GM21526 (cell line): ENCODE measurements around the gene DAD1.
"Not testable (repeated sequence)": the region's sequence is repeated elsewhere in the genome, so short reads cannot be mapped to it uniquely, and the experiment has no call there.

Experiments
- ATAC-seq: cut with Tn5 transposase; IDR thresholded peaks from one replicate; pipeline ENCODE4 v1.9.1; 2021; ENCODE audit warnings: moderate library complexity; ENCODE audit not compliant: unreplicated experiment, low FRiP score

Gene DAD1

GRCh38 chr14:22589096-22589839 lies at the start of gene DAD1:
Gene DAD1 (minus strand): TSS chr14:22589224. CDS start chr14:22589157, 67 bp downstream.
- ATAC-seq, result peak; percentile 83

- ATAC-seq, result not testable (repeated sequence)
Measured at GRCh38 chr14:22635980-22636379, 47.0 kb upstream of the DAD1 start.

DNA sequence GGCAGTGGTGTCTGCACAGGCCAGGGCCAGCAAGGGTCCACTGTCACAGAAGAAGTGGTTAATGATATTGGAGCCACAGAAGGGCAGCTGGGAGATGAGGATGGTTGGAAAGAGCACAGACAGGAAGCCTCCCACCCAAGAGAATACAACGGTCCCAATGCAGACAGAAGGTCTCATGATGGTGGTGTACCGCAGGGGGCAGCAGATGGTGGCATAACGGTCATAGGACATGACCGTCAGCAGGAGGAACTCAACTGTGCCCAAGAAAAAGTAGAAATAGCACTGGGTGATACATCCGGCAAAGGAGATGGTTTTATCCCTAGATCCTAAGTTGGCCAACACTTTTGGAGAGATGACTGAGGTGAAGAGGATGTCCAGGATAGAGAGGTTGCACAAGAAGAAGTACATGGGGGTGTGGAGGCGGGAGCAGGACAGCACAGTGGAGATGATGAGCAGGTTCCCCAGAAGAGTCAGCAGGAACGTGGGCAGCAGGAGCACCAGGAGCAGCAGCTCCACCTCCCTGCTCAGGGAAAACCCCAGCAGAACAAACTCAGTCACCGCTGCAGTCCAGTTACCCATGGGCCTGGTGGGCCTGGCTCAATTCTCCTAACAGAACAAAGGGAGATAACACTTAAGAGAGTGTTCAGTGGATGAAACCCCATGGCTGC lies 45.3 kb upstream of the DAD1 start:
- no peak for ATAC-seq

DNA sequence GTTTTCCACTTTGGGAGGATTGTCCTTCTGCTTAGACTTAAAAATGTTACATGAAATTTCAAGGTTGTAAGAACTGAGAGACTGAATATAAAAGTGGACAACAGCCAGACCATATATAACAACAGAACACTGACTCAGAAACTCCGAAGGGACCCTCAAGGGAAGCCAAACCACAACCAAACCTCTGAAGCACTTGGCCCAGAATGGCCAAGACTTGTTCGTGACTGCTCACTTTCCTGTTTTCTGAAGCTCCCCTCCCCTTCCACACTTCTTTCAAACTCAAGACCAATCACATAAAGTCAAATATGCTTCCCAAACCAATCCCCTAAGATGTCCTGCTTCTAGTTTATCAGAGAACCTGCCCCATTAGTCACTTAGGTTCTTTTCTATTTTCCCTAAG lies 41.5 kb upstream of the DAD1 start:
- no peak for ATAC-seq

DNA sequence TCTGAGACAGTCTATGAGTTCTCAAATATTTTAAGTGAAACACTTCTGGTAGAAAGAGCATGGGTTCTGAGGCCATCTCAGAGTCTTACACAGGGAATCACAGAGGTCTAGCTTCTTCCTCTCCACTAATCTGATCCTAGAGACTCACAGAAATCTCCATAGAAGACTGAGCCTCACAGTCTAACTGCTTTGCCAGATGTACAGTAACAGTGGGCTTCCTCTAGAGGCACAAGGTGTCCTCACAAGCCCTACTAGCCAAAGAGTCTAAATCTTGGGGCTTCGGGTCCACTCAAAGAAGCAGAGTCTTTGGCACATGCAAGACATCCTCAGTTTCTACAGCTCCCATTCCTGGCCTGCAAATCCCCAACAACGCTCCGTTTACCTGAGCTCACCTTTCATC lies 41.0 kb upstream of the DAD1 start:
- ATAC-seq, result no peak

GRCh38 chr14:22629361-22629760 lies 40.3 kb upstream of the DAD1 start:
- no peak for ATAC-seq

- no peak for ATAC-seq
Measured at GRCh38 chr14:22627506-22628263, 38.7 kb upstream of the DAD1 start.

DNA sequence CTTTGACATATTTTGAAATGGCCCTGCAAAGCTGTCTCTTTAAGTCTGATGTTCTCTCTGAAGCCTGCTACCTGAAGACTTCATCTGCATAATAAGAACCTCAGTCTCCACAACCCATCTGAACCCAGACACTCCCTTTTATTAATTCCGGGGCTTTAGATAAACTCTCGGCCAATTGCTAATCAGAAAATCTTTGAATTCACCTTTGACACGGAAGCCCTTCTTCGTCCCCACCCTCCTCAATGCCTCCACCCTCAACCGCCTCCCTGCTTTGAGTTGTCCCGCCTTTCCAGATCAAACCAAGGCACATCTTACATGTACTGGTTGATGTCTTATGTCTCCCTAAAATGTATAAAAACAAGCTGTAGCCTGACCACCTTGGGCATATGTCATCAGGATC lies 37.6 kb upstream of the DAD1 start:
- no peak for ATAC-seq

DNA sequence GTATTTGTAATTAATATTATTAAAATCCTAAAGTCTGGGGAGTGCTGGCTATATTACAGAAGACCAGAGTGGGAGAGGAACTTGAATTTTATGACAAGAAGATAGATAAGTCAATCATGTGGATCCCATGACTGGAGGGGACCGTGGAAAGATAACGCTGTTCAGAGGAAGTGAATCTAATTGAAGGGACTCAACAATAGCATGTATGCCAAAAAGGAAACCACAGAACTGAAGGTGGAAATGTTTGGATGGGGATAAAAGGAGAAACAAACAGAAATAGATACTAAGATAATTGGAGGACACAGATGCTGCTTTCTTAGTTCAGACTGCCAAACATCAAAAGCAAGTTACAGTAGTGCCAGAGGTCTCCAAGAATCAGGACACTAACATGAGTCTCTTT lies 34.0 kb upstream of the DAD1 start:
- no peak for ATAC-seq

DNA sequence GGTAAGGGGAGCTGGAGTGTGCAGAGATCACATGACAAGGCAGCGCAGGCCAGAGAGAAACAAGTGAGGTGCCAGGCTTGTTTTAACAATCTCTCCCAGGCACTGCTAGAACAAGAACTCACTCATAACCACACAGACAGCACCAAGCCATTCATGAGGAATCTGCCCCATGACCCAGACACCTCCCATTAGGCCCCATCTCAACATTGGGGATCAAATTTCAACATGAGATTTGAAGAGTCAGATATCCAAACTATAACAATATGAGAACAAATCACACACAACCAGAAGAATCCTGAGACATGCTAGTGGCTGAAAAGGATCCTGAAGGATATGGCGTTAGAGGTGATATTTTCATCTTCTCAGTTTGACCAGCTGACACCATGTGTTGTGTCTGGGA lies 33.2 kb upstream of the DAD1 start:
- no peak for ATAC-seq

GRCh38 chr14:22615765-22616164 lies 26.7 kb upstream of the DAD1 start:
- not testable (repeated sequence) for ATAC-seq

DNA sequence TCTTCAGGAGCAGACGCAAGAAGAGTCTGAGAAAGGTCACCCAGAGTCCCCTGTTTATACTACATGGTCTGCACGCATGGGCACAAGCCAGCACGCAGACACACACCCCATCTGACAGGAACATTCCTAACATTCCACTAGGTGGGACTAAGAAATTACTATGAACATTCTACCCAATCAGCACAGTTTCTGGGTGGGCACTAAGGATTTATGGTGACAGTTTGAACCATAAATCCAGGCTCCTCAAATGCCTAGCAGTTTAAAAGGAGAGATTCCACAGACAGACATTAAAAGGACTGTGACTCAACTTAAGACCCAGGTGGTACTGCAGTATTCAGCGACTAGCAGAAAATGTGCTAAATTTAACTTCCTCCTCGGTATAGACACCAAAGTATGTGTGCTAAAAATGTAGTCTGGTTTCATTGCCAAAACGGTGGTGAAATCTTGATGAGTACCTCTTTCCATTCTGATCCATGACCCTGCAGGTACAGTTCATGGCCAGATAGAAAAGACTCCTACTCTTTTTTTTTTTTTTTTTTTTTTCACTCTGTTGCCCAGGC lies 25.3 kb upstream of the DAD1 start:
- no peak for ATAC-seq

DNA sequence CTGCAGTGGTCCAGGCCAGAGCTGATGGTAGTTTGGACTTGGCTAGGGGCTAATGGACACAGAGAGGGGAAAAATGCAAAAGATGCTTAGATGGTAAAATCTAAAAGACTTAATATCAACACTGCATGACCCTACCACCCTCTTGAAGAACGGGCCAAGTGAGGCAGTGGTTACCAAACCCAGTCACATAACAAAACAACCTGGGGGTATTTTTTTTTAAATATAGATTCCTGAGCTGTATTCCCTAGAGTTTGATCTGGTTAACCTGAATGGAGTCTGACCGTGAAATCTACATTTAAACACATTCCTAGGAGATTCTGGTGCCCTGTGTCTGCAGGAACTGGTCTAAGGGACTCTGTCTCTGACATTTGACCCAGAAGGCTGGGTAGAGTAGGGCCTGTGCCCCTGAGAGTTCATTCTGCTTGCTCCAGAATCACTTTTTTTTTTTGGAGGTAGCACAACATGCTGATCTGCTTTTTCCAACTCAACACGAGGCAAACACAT lies 24.8 kb upstream of the DAD1 start:
- ATAC-seq, result no peak

DNA sequence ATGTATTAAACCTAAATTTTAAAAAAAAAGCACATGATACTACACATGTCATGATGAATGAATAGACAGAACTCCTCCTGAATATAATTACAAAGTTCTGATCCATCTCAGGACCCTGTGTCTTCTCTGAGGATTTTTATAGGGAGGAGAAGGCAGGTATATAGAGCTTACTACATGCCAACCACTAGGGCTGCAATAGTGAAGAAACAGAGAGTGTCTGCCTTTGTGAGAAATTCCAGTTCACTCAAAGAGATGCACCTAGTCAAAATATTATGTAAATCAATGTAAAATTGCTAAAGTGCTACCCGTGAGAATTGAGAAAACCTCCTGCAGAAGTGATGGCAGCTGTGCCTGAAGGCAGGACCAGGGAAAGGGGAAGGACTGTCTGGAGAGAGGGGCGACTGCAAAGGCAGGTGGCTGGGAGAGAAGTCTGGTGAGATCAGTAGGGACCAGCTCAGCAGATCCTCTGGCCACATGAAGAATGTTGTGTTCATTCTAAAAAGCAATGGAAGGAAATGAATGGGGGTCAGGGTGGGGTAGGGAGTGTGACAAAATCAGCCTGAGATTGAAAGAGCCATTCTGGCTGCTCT lies 24.2 kb upstream of the DAD1 start:
- no peak for ATAC-seq

- ATAC-seq, result no peak
Measured at GRCh38 chr14:22610931-22611330, 21.9 kb upstream of the DAD1 start.

DNA sequence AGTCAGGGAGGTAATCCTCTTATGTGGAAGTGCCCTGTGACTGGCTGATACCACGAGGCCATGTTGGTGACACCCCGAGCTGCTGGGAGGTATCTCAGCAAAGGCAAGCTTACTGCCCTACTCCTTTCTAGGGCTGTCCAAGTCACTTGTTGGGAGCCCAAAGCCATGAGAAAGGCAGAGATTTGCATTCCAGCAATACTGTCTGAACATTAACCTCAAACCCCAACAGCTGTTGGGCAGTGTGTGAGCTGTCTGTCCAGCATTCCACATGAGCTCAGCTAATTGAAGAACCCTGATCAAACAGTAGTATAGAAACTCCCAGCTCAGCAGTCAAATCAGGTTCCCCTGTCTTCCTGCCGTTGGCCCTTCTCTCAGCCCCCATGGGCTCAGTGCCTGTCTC lies 18.3 kb upstream of the DAD1 start:
- ATAC-seq, result no peak

- no peak for ATAC-seq
Measured at GRCh38 chr14:22606380-22606779, 17.4 kb upstream of the DAD1 start.

- no peak for ATAC-seq
Measured at GRCh38 chr14:22602862-22603261, 13.8 kb upstream of the DAD1 start.

GRCh38 chr14:22601996-22602395 lies 13.0 kb upstream of the DAD1 start:
- no peak for ATAC-seq

GRCh38 chr14:22601456-22601855 lies 12.4 kb upstream of the DAD1 start:
- ATAC-seq, result no peak

DNA sequence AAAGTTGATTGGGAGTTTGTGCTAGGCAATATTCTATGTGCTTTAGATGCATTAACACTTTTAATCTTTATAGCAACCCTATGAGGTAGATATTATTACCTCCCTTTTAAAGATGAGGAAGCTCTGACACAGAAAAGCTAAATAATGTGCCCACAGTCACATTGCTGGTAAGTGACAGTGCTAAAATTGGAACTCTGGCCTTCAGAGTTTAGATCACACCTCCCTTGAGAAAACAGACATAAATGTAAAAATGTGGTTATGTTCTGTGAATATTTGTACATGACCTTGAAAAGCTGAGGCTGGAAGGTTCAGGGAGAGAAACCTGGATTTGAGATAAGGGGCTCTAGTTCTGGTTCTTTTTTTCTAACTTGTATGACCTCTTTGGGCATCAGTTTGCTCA lies 11.0 kb upstream of the DAD1 start:
- ATAC-seq, result no peak
